T-helper 1 cell treated with Interleukin-12 subunit alpha and Interleukin-12 subunit beta and Interleukin-4 antibody, amounts not matched to agents 30 ng/mL and 1 ng/mL, for 36 hours (primary cell): Measurements from ENCODE around the gene USP6NL. TPM values are rescaled to one million over a fixed set of nuclear protein-coding genes. Genes with fewer than 3 reads are reported as not detected.

Experiments
- intact Hi-C: fragments of 100-400 bp; cut with micrococcal nuclease; formaldehyde crosslinking; loops from one replicate; pipeline ENCODE4 v1.15.1; 2024
- total RNA-seq: library from RNA; stranded (reverse); gene quantifications from 2 replicates; pipeline ENCODE4 v1.2.3, GENCODE V29; 2022

USP6NL gene
- total RNA-seq, 1 donor from 2014 or later, result 0.56 TPM

- intact Hi-C loops, result no loop called here
Measured at GRCh38 chr10:11429439-11430052, 181.9 kb downstream of the USP6NL start.

GRCh38 chr10:11425676-11426075, 185.8 kb downstream of the USP6NL start:
- intact Hi-C loops, result no loop called here

DNA sequence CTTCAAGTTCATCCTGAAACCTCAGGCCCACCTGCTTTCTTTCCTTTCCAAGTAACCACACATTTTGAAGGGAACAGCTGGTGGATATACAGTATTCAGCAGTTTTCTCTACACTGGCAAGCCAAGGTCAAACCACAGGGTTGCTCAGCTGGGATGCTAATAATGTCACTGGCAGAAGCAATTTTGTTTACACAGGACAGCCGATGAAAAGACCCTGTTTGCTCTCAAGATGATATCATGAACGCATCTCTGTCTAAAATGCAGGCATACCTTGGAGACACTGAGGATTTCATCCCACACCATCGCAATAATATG, 186.2 kb downstream of the USP6NL start:
- intact Hi-C loops, result no loop called here

DNA sequence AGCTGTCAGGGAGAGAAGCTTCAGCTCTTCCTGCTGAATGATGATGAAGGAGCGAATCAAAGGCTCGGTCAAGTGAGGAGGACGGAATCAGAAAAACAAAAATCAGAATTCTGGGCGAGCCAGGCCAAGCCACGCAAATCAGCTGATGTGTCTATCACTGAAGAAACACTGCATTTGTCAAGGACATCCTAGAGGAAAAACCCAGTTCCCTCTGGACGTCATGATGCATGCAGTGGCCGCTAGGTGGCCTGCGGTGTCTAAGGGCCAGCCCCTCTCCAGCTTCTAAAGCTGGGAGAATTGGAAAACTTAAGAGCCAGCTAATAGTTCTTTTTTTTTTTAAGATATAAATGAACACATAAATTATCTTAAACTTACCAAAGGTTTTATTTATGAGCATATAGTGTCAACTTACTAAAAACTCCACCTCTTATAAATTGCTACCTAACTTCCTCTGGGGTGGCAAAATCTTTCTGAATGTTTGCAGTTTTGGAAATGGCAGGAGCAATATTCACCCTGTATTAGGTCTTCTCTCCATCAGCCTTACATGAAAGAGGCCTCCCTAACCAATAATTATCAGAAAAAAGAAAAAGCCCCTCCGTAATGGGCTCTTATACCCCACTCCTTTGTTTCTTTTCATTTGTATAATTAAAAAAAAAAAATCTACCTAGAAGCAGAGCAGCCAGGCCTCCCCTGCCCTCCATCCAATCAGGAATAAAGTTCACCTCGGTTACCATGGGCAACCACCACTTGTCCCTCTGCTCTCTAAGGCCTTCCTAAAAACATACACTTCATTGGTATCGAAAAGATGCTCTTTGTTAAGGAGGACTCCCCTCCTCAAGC, 186.8 kb downstream of the USP6NL start:
- intact Hi-C loops, result no loop called here

GRCh38 chr10:11416974-11417373, 194.5 kb downstream of the USP6NL start:
- intact Hi-C loops, result no loop called here

GRCh38 chr10:11415095-11415494, 196.4 kb downstream of the USP6NL start:
- intact Hi-C loops, result no loop called here

GRCh38 chr10:11414314-11415038, 197.0 kb downstream of the USP6NL start:
- intact Hi-C loops, result no loop called here

DNA sequence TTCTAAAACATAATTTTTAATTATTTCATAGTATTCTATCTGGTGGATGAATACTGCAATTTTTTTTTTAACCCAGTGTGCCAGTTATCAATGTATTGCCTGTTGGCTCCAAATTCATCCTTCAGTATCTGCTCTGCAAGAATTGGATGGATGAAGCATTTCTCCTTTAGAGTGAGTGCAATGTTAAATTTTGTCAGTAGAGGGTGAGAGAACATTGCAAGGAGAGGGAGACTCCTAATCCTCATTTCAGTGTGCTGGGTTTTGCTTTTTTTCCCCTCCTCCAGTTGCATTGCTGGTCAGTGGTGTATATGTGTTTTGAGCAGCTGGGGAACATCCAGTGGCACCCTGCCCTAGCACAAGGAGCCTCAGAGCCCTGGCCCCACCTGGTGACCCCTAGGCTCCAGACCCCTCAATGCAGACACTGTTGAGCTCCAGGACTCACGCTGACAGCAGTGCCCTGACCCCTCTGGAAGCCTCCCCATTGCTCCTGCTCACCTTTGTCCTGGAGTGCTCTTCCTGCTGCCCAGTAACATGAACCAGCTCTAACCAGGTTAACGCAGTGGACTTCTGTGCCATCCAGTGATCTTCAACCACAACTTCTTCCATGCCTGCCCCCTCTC, 199.4 kb downstream of the USP6NL start:
- intact Hi-C loops, result loop anchor here (1.0 kb wide), 1 partner anchor 60 kb away; no protein-coding TSS in a partner anchor

- intact Hi-C loops, result no loop called here
Measured at GRCh38 chr10:11409357-11409756, 202.1 kb downstream of the USP6NL start.

DNA sequence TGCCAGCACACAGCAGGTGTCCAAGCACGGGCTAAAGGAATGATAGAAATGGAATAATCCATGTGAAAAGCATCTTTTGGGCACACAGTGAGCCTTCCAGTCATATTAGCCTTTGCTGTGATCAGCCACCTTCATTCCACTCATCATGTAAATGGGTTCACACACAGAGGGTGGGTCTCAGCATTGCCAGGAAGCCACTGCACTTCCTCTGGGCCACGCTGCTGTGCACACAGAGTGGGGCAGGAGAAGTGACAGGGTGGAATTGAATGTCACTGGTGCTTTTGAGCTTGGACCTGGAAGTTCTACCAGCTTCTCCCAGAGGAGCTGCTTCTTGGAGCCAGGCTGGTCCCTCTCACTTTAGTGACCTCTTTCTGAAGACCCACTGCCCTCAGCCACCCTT, 203.5 kb downstream of the USP6NL start:
- intact Hi-C loops, result no loop called here

GRCh38 chr10:11406746-11407145, 204.7 kb downstream of the USP6NL start:
- intact Hi-C loops, result no loop called here

- intact Hi-C loops, result loop anchor here (5.0 kb wide), 2 partner anchors 68 to 228 kb away; no protein-coding TSS in a partner anchor
Measured at GRCh38 chr10:11404901-11405300, 206.5 kb downstream of the USP6NL start.

Other genes starting within 250 kb of the USP6NL start
- gene ECHDC3, start 130.7 kb upstream of the USP6NL start, total RNA-seq, result 0.17 and 0.49 TPM in 2 replicates
- not detected in 2 replicates for gene PROSER2, start 211.7 kb upstream of the USP6NL start, total RNA-seq